Epidermal melanocyte (primary cell): ENCODE measurements around the gene API5.

Experiments
- DNase-seq: peaks from one replicate; pipeline ENCODE4 v3.0.0; 2011; ENCODE audit warnings: low spot score; ENCODE audit not compliant: insufficient read length

Gene API5

DNA sequence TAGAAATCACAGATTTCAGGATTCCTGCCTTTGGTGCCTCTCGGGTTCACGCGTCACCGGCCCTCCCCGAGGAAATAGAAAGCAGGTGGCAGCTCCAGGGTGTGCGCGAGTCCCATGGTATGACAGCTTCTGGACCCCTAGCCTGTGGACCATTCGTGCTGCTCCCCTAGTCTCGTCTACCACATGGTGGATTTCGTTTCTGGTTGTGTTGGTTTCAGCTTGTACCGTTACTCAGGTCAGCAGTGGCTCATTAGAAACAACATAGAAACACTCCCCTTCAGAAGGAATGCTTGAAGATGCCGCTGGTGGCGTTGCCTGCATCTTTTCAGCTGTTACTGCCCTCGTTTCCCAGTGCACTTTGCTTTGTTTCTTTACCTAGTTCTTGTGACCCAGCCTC is 47.6 kb downstream of the API5 start:
- DNase-seq = no peak

DNA sequence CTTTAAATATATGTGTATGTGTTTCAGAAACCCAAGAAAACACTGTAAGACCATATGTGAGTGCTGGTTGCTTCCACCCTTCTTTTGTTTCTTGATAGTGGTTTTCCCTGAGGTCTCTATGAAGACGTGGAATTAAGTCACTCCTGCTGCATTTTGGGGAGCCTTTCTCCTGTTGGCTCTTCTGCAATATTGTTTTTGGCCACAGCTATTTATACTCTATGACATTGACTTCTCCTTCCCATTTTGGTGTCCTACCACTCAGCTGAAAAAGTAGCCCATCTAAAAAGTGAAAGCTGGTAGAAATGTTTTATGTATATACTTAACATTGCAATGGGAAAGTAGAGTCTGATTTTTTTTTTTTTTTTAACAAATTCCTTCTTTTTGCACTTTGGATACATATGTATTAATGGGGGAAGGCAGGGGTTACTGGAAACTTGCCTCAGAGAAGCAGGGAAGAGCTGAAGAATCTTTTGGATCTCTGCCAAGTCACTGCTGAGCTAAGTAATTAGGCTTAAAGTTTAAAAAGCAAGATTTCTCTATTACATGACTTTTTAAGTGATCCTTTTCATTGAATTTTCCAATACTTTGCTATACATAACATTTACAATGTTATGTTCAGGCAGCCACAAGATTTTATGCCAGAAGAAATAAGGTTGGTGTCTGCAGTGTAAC is 48.7 kb downstream of the API5 start:
- DNase-seq = no peak

DNA sequence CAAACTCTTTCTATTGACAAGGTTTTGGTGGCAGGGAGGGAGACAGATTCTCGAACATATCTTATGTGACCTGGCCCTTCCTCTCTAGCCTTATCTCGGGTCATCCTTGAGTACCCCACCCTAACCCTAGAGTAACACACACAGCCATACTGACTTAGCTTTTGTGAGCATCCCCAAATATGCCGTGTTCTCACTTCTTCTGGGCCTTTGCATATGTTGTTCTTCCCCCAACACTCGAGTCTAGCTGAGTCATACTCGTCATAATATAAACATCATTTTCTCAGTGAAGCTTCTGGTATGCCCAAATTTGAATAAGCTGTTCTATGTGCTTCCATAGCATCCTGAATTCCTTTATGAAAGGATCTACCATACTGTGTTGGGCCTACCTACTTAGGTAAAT is 54.9 kb downstream of the API5 start:
- DNase-seq = no peak

DNA sequence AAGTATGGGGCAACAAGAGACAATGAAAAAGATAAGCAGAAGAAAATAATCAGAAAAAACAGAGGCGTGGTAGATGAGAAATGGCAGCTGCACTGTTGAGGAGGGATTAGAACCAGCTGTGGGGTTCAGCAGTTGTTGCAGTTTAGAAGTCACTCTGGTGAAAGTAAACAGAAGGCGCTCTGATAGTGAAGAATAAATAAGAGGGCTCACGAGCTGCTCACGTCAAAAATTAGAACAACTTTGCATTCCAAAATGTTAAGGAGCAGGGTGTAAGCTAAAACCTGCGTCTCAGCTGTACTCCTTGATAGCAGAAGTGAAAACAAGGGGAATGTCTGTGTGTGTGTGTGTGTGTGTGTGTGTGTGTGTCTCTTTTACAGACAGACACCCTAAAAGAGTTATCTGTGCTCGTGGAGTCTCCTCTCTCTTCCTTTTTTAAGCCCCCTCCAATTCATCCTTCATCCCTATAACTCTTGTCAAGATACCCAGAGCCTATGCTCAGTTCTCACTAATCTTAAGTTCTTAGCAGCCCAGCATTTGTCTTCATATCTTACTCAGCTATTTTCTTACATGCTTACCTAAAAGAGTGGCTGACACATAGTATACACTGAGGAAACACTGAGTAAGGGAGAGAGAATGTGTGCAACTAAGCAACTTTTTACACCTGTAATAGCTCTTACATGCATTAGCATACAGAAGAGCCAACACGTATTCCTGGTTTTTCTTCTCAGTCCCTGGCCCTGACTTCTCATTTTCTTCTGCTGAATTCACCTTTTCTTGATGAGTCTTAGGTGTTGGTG is 55.8 kb downstream of the API5 start:
- no peak for DNase-seq

DNA sequence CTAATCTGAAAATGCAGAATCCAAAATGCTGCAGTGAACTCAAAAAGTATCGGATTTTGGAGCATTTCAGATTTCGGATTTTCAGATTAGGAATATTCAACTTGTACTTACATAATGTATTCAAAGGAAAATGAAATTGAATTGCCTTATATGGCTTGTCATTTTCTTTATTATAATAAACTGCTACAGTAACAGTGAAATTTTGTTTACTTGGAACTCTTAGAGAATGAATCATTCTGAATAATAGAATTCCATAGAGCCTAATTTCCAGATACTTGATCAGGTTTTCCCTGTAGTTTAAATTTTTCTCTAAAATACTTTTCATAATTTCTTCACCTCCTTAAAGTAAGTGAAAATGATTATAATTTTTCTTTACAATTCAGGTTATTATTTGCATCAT is 64.3 kb downstream of the API5 start:
- no peak for DNase-seq

DNA sequence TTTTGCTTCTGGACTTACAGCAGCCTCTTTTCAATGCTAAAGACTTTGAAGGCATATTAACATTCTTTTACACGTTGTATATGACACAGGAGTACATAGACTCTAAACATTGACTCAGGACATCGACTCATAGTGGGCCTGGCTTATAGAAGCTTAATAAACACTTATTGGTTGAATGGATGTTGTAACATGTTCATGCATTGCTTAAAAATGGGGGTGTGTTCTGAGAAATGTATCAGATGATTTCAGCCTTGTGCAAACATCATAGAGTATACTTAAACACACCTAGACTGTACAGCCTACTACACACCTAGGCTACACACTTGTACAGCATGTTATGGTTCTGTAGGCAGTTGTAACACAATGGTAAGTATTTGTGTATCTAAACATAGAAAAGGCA is 64.8 kb downstream of the API5 start:
- no peak for DNase-seq

DNA sequence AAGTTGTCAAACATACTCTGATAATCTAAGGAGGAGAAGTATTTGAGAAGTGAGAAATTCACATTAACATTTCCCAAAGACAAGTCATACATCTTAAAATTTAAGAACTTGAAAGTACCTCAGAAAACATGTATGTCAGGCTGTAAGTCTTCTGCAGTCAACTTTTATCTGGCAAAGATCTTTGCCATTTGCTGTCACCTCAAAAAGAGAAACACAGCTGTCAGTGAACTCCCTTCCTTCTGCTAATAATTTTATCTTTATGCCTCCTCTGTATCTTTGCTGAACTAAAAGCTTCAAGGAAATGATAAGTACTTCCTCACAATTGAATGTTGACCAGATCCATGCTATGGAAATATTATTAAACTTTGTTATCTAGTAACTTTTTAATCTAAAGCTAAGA is 65.6 kb downstream of the API5 start:
- no peak for DNase-seq

DNA sequence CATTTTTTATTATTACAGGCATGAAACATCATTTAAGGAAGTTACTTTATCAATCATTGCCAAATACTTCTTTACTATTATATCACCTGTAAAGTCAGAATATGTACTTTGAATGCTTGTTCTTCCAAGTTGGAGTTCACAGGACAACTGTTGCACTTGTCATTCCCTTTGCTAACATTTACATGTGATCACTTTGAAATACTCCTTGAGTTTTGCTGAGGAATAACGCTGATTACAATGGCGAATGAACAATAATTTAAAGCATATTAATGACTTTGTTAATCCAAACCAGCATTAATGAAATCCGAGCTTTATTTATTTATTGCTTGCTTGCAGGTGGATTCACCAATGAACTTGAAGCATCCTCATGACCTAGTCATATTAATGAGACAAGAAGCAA is 67.1 kb downstream of the API5 start:
- no peak for DNase-seq

DNA sequence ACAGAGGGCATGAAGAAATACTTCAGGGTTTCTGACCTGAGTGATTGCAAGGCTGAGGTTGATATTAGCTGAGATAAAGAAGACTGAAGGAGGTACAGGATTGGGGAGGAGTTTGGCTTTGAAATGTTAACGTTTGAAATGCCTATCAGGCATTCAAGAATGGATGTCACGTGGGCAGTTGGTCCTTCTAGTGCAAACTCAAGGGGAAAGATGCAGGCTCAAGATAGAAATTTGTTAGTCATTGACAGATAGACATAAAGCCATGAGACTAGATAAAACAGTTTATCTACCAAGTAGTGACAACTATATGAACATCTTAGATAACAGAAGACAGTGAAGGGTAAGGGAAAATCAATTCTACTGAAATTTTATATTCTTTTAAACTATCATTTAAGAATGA is 70.0 kb downstream of the API5 start:
- no peak for DNase-seq

DNA sequence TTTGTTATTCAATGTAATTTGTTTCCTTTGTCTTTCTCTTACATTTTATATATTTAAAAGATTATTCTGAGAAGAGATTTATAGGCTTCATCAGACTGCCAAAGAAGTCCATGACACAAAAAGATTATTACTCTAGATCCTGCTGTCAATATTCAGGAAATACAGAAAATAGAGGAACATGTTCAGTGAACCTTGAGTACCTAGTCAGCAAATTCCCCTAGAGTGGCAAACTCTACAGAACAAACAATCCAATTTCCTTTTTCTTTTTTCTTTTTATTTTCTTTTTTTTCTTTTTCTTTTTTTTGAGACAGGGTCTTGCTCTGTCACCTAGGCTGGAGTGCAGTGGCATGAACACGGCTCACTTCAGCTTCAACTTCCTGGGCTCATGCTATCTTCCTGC is 70.8 kb downstream of the API5 start:
- no peak for DNase-seq

DNA sequence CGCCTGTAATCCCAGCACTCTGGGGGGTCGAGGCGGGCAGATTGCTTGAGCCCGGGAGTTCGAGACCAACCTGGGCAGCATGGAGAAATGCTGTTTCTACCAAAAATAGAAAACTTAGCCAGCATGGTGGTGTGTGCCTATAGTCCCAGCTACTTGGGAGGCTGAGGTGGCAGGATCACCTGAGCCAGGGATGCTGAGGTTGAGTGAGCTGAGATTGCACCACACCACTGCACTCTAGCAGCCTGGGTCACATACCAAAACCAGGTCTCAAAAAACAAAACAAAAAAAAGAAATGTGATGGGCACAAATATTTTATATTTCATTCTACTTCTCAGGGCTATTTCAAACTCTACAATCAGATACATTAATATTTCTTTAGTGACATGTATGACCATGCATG is 72.6 kb downstream of the API5 start:
- DNase-seq = no peak

DNA sequence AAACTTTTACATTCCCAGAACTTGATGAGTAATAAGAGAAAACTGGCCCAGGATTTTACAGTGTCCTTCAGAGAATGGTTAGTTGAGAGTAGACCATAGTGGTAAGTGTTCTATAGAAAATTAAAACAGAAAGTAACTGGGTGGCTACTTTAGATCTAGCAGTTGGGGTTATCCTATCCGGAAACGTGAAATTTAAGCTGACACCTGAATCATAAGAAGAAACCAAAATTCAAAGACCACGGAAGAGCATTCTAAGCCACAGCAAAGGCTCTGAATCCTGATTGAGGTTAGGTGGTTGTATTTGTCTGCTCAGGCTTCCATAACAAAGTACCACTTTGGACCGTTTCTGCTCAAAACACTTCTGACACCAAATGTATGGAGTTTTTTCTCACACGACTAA is 80.9 kb downstream of the API5 start:
- no peak for DNase-seq

DNA sequence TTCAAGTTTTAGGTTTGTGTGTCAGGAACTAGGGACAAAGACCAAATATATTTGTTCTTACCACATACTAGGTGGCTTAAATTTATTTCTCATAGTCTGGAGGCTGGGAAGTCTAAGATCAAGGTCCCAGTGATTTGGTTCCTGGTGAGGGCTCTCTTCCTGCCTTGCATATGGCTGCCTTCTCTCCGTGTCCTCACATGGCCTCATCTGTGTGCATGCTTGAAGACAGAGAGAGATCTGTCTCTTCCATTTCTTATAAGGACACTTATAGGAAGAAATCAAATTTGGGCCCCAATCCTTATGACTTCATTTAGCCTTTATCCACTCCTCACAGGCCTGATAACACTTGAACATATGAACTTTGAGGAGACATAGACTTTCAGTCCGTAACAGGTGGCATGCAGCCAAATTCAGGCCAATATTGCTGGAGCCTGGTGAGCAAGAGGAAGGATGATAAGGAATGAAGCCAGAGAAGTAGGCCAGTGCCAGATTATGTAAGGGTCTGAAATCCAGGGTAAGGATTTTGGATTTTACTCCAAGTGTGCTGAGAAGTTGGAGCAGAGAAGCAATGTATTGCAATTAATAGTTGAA is 82.1 kb downstream of the API5 start:
- no peak for DNase-seq
